ENCODE measurements around the gene COL4A2. TPM values are rescaled to one million over a fixed set of nuclear protein-coding genes. Genes with fewer than 3 reads are reported as not detected.

The COL4A2 gene
- total RNA-seq, 1 donor from 2014 or later = 1,736 TPM

GRCh38 chr13:110511509-110512181 is 204.6 kb downstream of the COL4A2 start:
- Histone ChIP-seq H3K36me3 (ENCODE audit: control insufficient read depth, insufficient read depth, low read length) (peaks cover 16% of the 10 kb centered on the region), H3K27me3 (ENCODE audit: control insufficient read depth, insufficient read depth, low read length) (no peaks in the 10 kb centered on the region), H3K4me3 (ENCODE audit: low read depth, low read length) (no peak overlapping the region)
- no peak for TF ChIP-seq CTCF (IDR thresholded peaks at IDR 0.05; ENCODE audit: insufficient read depth, low read length, poor library complexity, severe bottlenecking)
- no peak for DNase-seq (ENCODE audit: low read depth)

GRCh38 chr13:110512198-110512740 is 205.2 kb downstream of the COL4A2 start:
- no peak for TF ChIP-seq CTCF (IDR thresholded peaks at IDR 0.05; ENCODE audit: insufficient read depth, low read length, poor library complexity, severe bottlenecking)

GRCh38 chr13:110516500-110516899 is 209.4 kb downstream of the COL4A2 start:
- Histone ChIP-seq H3K27me3 (ENCODE audit: control insufficient read depth, insufficient read depth, low read length) (no peaks in the 10 kb centered on the region), H3K4me3 (ENCODE audit: low read depth, low read length) (no peak overlapping the region), H3K36me3 (ENCODE audit: control insufficient read depth, insufficient read depth, low read length) (peaks cover 9% of the 10 kb centered on the region)
- DNase-seq (ENCODE audit: low read depth) = no peak
- TF ChIP-seq CTCF (IDR thresholded peaks at IDR 0.05; ENCODE audit: insufficient read depth, low read length, poor library complexity, severe bottlenecking) = no peak

More at GRCh38 chr13:110512198-110512740, 205.2 kb downstream of the COL4A2 start:
- no peak for DNase-seq (ENCODE audit: low read depth)
- Histone ChIP-seq H3K36me3 (ENCODE audit: control insufficient read depth, insufficient read depth, low read length) (peaks cover 16% of the 10 kb centered on the region), H3K4me3 (ENCODE audit: low read depth, low read length) (no peak overlapping the region), H3K27me3 (ENCODE audit: control insufficient read depth, insufficient read depth, low read length) (no peaks in the 10 kb centered on the region)

GRCh38 chr13:110517505-110518225 is 210.6 kb downstream of the COL4A2 start:
- no peak for DNase-seq (ENCODE audit: low read depth)
- TF ChIP-seq CTCF (IDR thresholded peaks at IDR 0.05; ENCODE audit: insufficient read depth, low read length, poor library complexity, severe bottlenecking) = no peak
- no peaks in the 10 kb centered on the region for H3K27me3 ChIP-seq (ENCODE audit: control insufficient read depth, insufficient read depth, low read length)
- no peak overlapping the region for H3K4me3 ChIP-seq (ENCODE audit: low read depth, low read length)
- peaks cover 4% of the 10 kb centered on the region for H3K36me3 ChIP-seq (ENCODE audit: control insufficient read depth, insufficient read depth, low read length)

- no peaks in the 10 kb centered on the region for H3K27me3 ChIP-seq (ENCODE audit: control insufficient read depth, insufficient read depth, low read length)
- DNase-seq (ENCODE audit: low read depth) = no peak
- no peak overlapping the region for H3K4me3 ChIP-seq (ENCODE audit: low read depth, low read length)
- TF ChIP-seq CTCF (IDR thresholded peaks at IDR 0.05; ENCODE audit: insufficient read depth, low read length, poor library complexity, severe bottlenecking) = no peak
- H3K36me3 ChIP-seq (ENCODE audit: control insufficient read depth, insufficient read depth, low read length) = peaks cover 3% of the 10 kb centered on the region
Measured at GRCh38 chr13:110518226-110518525, 211.1 kb downstream of the COL4A2 start.
